Epithelial cell of prostate (primary cell): Measurements from ENCODE around the gene GNAZ.
"Not testable (repeated sequence)": the region's sequence is repeated elsewhere in the genome, so short reads cannot be mapped to it uniquely, and the experiment has no call there.

ENCODE experiments used
- DNase-seq: peaks from one replicate; pipeline ENCODE4 v3.0.0-alpha.2; 2011; ENCODE audit warnings: low read depth, low spot score
- H3K27ac ChIP-seq: fragments of 450-650 bp; 2 replicates; pipeline ENCODE4 v1.5.1; 2017; ENCODE audit warnings: mild to moderate bottlenecking

The GNAZ gene

GRCh38 chr22:23042179-23042578 is 28.1 kb upstream of the GNAZ start:
- no peak overlapping the region for H3K27ac ChIP-seq
- no peak for DNase-seq

- no peak overlapping the region for H3K27ac ChIP-seq
- no peak for DNase-seq
Measured at GRCh38 chr22:23044570-23044969, 25.7 kb upstream of the GNAZ start.

- no peak overlapping the region for H3K27ac ChIP-seq
- DNase-seq = no peak
Measured at GRCh38 chr22:23045461-23045860, 24.9 kb upstream of the GNAZ start.

- DNase-seq = no peak
- no peak overlapping the region for H3K27ac ChIP-seq
Measured at GRCh38 chr22:23047265-23047664, 23.1 kb upstream of the GNAZ start.

GRCh38 chr22:23047742-23048141 is 22.6 kb upstream of the GNAZ start:
- no peak for DNase-seq
- H3K27ac ChIP-seq = no peak overlapping the region

GRCh38 chr22:23050546-23050945 is 19.8 kb upstream of the GNAZ start:
- not testable (repeated sequence) for H3K27ac ChIP-seq, DNase-seq

- no peak for DNase-seq
- H3K27ac ChIP-seq = no peak overlapping the region
Measured at GRCh38 chr22:23053051-23053707, 17.1 kb upstream of the GNAZ start.

- H3K27ac ChIP-seq = no peak overlapping the region
- no peak for DNase-seq
Measured at GRCh38 chr22:23053912-23054530, 16.3 kb upstream of the GNAZ start.

GRCh38 chr22:23054531-23055257 is 15.6 kb upstream of the GNAZ start:
- DNase-seq = no peak
- no peak overlapping the region for H3K27ac ChIP-seq

- no peak for DNase-seq
- H3K27ac ChIP-seq = no peak overlapping the region
Measured at GRCh38 chr22:23055449-23056179, 14.7 kb upstream of the GNAZ start.

- DNase-seq = no peak
- H3K27ac ChIP-seq = no peak overlapping the region
Measured at GRCh38 chr22:23057331-23057730, 13.0 kb upstream of the GNAZ start.

- H3K27ac ChIP-seq = no peak overlapping the region
- no peak for DNase-seq
Measured at GRCh38 chr22:23058063-23058462, 12.3 kb upstream of the GNAZ start.

- DNase-seq = no peak
- no peak overlapping the region for H3K27ac ChIP-seq
Measured at GRCh38 chr22:23058481-23059283, 11.6 kb upstream of the GNAZ start.

GRCh38 chr22:23059284-23059948 is 10.9 kb upstream of the GNAZ start:
- no peak for DNase-seq
- H3K27ac ChIP-seq = no peak overlapping the region

GRCh38 chr22:23060612-23061400 is 9.5 kb upstream of the GNAZ start:
- H3K27ac ChIP-seq = no peak overlapping the region
- no peak for DNase-seq

- no peak for DNase-seq
- H3K27ac ChIP-seq = no peak overlapping the region
Measured at GRCh38 chr22:23061471-23062280, 8.6 kb upstream of the GNAZ start.

GRCh38 chr22:23062616-23063538 is 7.4 kb upstream of the GNAZ start:
- no peak overlapping the region for H3K27ac ChIP-seq
- no peak for DNase-seq
